HG03108 (cell line): ENCODE data around the gene NPIPB9.
"Not testable (repeated sequence)": the region's sequence is repeated elsewhere in the genome, so short reads cannot be mapped to it uniquely, and the experiment has no call there.

Experiments
- ATAC-seq: cut with Tn5 transposase; IDR thresholded peaks from one replicate; pipeline ENCODE4 v1.9.1; 2021; ENCODE audit warnings: moderate library complexity; ENCODE audit not compliant: unreplicated experiment

The NPIPB9 gene

GRCh38 chr16:28751487-28751886 is at the start of gene NPIPB9:
TSS of gene NPIPB9 (plus strand) at chr16:28751787.
- ATAC-seq = not testable (repeated sequence)

GRCh38 chr16:28704246-28704645 is 47.3 kb upstream of the NPIPB9 start:
- not testable (repeated sequence) for ATAC-seq

GRCh38 chr16:28711220-28712083 is 40.1 kb upstream of the NPIPB9 start, which contains the start of gene EIF3C:
TSS of gene EIF3C (plus strand) at chr16:28711464. CDS start at chr16:28711687, 223 bp downstream.
- peak; percentile 99 for ATAC-seq

GRCh38 chr16:28722852-28723650 is 28.5 kb upstream of the NPIPB9 start:
- not testable (repeated sequence) for ATAC-seq

- not testable (repeated sequence) for ATAC-seq
Measured at GRCh38 chr16:28731253-28731652, 20.3 kb upstream of the NPIPB9 start.

GRCh38 chr16:28732455-28733124 is 19.0 kb upstream of the NPIPB9 start:
- ATAC-seq = not testable (repeated sequence)

GRCh38 chr16:28739787-28740186 is 11.8 kb upstream of the NPIPB9 start:
- ATAC-seq = not testable (repeated sequence)

- not testable (repeated sequence) for ATAC-seq
Measured at GRCh38 chr16:28740631-28741030, 11.0 kb upstream of the NPIPB9 start.

GRCh38 chr16:28741295-28741694 is 10.3 kb upstream of the NPIPB9 start:
- not testable (repeated sequence) for ATAC-seq

- ATAC-seq = not testable (repeated sequence)
Measured at GRCh38 chr16:28746618-28747350, 4.8 kb upstream of the NPIPB9 start.

- peak; percentile 96 for ATAC-seq
Measured at GRCh38 chr16:28749997-28750465, 1.6 kb upstream of the NPIPB9 start.

- ATAC-seq = not testable (repeated sequence)
Measured at GRCh38 chr16:28750469-28751067, 1.0 kb upstream of the NPIPB9 start.

GRCh38 chr16:28781697-28782096 is 30.1 kb downstream of the NPIPB9 start:
- not testable (repeated sequence) for ATAC-seq

- not testable (repeated sequence) for ATAC-seq
Measured at GRCh38 chr16:28782357-28782756, 30.8 kb downstream of the NPIPB9 start.

- ATAC-seq = not testable (repeated sequence)
Measured at GRCh38 chr16:28802235-28803019, 50.8 kb downstream of the NPIPB9 start.

- ATAC-seq = not testable (repeated sequence)
Measured at GRCh38 chr16:28807445-28808120, 56.0 kb downstream of the NPIPB9 start.

- no peak for ATAC-seq
Measured at GRCh38 chr16:28820016-28820415, 68.4 kb downstream of the NPIPB9 start.

GRCh38 chr16:28820546-28820945 is 69.0 kb downstream of the NPIPB9 start:
- ATAC-seq = not testable (repeated sequence)
